ENCODE measurements around the gene TMEM74B. TPM values are rescaled to one million over a fixed set of nuclear protein-coding genes. Genes with fewer than 3 reads are reported as not detected.

Gene TMEM74B
- total and polyA plus RNA-seq, 2 of the 8 experiments (the other 6 are each of a cell fraction or from before 2014, with no cell fraction given), result 4.0 to 6.4 TPM

DNA sequence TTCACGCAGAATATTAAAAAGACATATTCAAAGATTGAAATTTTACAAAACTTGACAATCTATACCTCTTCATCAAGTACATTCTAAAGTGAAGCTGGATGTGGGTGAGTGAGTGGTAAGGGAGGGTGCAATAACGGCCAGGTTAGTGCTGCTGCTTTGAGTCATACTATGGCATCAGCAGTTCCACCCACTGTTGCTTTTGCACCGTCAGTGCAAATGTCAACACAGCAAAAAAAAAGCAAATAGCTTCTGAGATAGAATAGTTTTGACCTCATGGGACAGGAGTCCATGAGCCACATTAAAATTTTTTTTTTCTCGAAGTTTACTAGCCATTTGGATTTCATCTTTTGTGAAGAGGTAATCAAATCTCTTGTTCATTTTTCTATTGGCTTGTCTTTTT lies 34.6 kb downstream of the TMEM74B start:
- FAIRE-seq, result no peak
- no peak for DNase-seq (ENCODE audit: low read depth in 1 of 2, low spot score in 2 of 2)
- no peak overlapping the region for H3K23ac ChIP-seq (ENCODE audit: insufficient read length)
- no peaks in the 10 kb centered on the region for H4K20me1 ChIP-seq (replicated peaks in 1 of 2; ENCODE audit: control insufficient read depth in 1 of 2, insufficient read depth in 2 of 2, low read length in 2 of 2)
- H2BK15ac ChIP-seq (ENCODE audit: low read length), result no peak overlapping the region
- H2AFZ ChIP-seq (ENCODE audit: low read length), result no peak overlapping the region
- no peak overlapping the region for H3K27ac ChIP-seq (ENCODE audit: low read depth, low read length)
- WGBS, 2 experiments (ENCODE audit: extremely low coverage in 1 of 2, insufficient coverage in 1 of 2, insufficient read length in 1 of 2, insufficient replicate concordance in 2 of 2, low coverage in 1 of 2, low lambda C conversion rate in 2 of 2, missing lambda C conversion rate in 1 of 2), result 91% methylated on average over 4 of the region's 4 CpGs; no CpG with 5 or more reads in 1 of the 2 experiments
- no peak overlapping the region for H3K4me2 ChIP-seq (ENCODE audit: insufficient read depth in 1 of 2, low read depth in 2 of 2, low read length in 2 of 2)
- H3K79me1 ChIP-seq (ENCODE audit: low read depth, low read length), result peaks cover 7% of the 10 kb centered on the region; the same call in 1 of the 2 replicates
- TF ChIP-seq SAP30 (IDR thresholded peaks at IDR 0.05; ENCODE audit: insufficient read depth, insufficient replicate concordance, low read length), result no peak
- TF ChIP-seq RFX5 (IDR thresholded peaks at IDR 0.05; ENCODE audit: borderline replicate concordance, low read depth, low read length), result no peak
- TF ChIP-seq POLR2A (IDR thresholded peaks at IDR 0.05; ENCODE audit: control extremely low read depth in 1 of 2, low read depth in 2 of 2, low read length in 2 of 2), result no peak
- no peak for TF ChIP-seq EP300 (IDR thresholded peaks at IDR 0.05; ENCODE audit: borderline replicate concordance in 1 of 2, low read depth in 2 of 2, low read length in 2 of 2)
- no peak overlapping the region for H2BK120ac ChIP-seq (replicated peaks; ENCODE audit: low read depth, low read length)
- no peak overlapping the region for H2BK5ac ChIP-seq (ENCODE audit: low read depth, low read length)
- H3K4me1 ChIP-seq (replicated peaks in 1 of 4; ENCODE audit: control insufficient read depth in 3 of 4, insufficient read depth in 4 of 4, low read length in 3 of 4), result no peaks in the 10 kb centered on the region
- ChIA-PET POLR2A (ENCODE audit: partially characterized antibody) (interaction anchor here (0.6 kb wide), 2 partner anchors 148 to 1155 kb away, joined by 3 to 4 read pairs; no protein-coding TSS in a partner anchor), CTCF (ENCODE audit: partially characterized antibody) (interaction anchor here (1.8 kb wide), 1 partner anchor 63 kb away, joined by 5 read pairs; no protein-coding TSS in a partner anchor)
- peaks cover 0 to 2% of the 10 kb centered on the region in 2 experiments; a peak in 1 of 4 replicates for H3K79me2 ChIP-seq (ENCODE audit: control insufficient read depth in 1 of 2, insufficient read depth in 2 of 2, low read length in 2 of 2)
- no peak overlapping the region for H3K14ac ChIP-seq (ENCODE audit: insufficient read length)
- no peak overlapping the region for H2BK12ac ChIP-seq (ENCODE audit: low read depth, low read length)
- H4K91ac ChIP-seq (replicated peaks; ENCODE audit: insufficient read length, low read length), result no peak overlapping the region
- H3K4me3 ChIP-seq (ENCODE audit: extremely low read depth in 1 of 4, insufficient read depth in 2 of 4, low read depth in 3 of 4, low read length in 4 of 4), result no peak overlapping the region
- H3K23me2 ChIP-seq (ENCODE audit: low read depth, low read length), result no peaks in the 10 kb centered on the region
- no peak overlapping the region for H4K8ac ChIP-seq (ENCODE audit: extremely low read depth, insufficient read depth, low read length)
- no peak overlapping the region for H3K9ac ChIP-seq (replicated peaks in 1 of 4; ENCODE audit: extremely low read depth in 1 of 4, low read depth in 3 of 4, low read length in 3 of 4)
- H3K4ac ChIP-seq (replicated peaks; ENCODE audit: insufficient read length, low read depth, low read length), result no peak overlapping the region
- no peak overlapping the region for H2AK5ac ChIP-seq (ENCODE audit: low read depth, low read length)
- H2BK20ac ChIP-seq (ENCODE audit: low read length), result no peak overlapping the region
- no peak overlapping the region for H3K18ac ChIP-seq (ENCODE audit: extremely low read depth, low read length)
- H3K27me3 ChIP-seq (replicated peaks in 1 of 4; ENCODE audit: control insufficient read depth in 3 of 4, extremely low read depth in 1 of 4, insufficient read depth in 3 of 4, low read length in 3 of 4), result no peaks in the 10 kb centered on the region
- H4K5ac ChIP-seq (ENCODE audit: insufficient read length, low read depth, low read length), result no peak overlapping the region
- peaks cover 0 to 18% (median 4%) of the 10 kb centered on the region in 4 experiments; a peak in 6 of 8 replicates for H3K36me3 ChIP-seq (ENCODE audit: control insufficient read depth in 2 of 4, insufficient read depth in 4 of 4, low read length in 3 of 4)
- no peak overlapping the region for H3K56ac ChIP-seq (replicated peaks; ENCODE audit: insufficient read length, low read depth, low read length)
- no peaks in the 10 kb centered on the region for H3K9me3 ChIP-seq (ENCODE audit: insufficient read depth in 2 of 2, low read depth in 1 of 2, low read length in 1 of 2)
